HUDEP-2 (cell line): ENCODE data around the gene CLEC5A.
A peak's percentile ranks its signal among the peaks of the same experiment; 100 is the strongest.
"Not testable (repeated sequence)": the region's sequence is repeated elsewhere in the genome, so short reads cannot be mapped to it uniquely, and the experiment has no call there.

Experiments
- DNase-seq, 76 experiments: peaks; one replicate each; lab custom pipeline; 2025; ENCODE audit not compliant: unreplicated experiment in 76 of 76; lab: John Stamatoyannopoulos, UW

Gene CLEC5A

GRCh38 chr7:141946796-141947195 lies at the start of gene CLEC5A:
CLEC5A (minus strand) TSS chr7:141946974; CDS start chr7:141946292, 682 bp downstream.
- DNase-seq, result no peak

GRCh38 chr7:141993354-141993753 lies 46.6 kb upstream of the CLEC5A start:
- DNase-seq, result no peak

GRCh38 chr7:141992688-141993087 lies 45.9 kb upstream of the CLEC5A start:
- no peak for DNase-seq

GRCh38 chr7:141992156-141992555 lies 45.4 kb upstream of the CLEC5A start:
- no peak for DNase-seq

- no peak for DNase-seq
These were observed 44.4 kb upstream of the CLEC5A start for GRCh38 chr7:141991140-141991539.

GRCh38 chr7:141990011-141990725 lies 43.4 kb upstream of the CLEC5A start:
- no peak for DNase-seq

- not testable (repeated sequence) for DNase-seq
These were observed 41.0 kb upstream of the CLEC5A start for GRCh38 chr7:141987803-141988202.

- no peak for DNase-seq
These were observed 40.1 kb upstream of the CLEC5A start for GRCh38 chr7:141986923-141987322.

- DNase-seq, result not testable (repeated sequence)
These were observed 39.2 kb upstream of the CLEC5A start for GRCh38 chr7:141985926-141986325.

GRCh38 chr7:141979568-141979967 lies 32.8 kb upstream of the CLEC5A start:
- DNase-seq, result no peak

- no peak for DNase-seq
These were observed 31.6 kb upstream of the CLEC5A start for GRCh38 chr7:141978351-141978750.

GRCh38 chr7:141976524-141977245 lies 29.9 kb upstream of the CLEC5A start:
- DNase-seq, result no peak

GRCh38 chr7:141975806-141976523 lies 29.2 kb upstream of the CLEC5A start:
- DNase-seq, result peak in 48 of 76 experiments; percentile 1 to 61 (median 26)

- DNase-seq, result no peak
These were observed 28.1 kb upstream of the CLEC5A start for GRCh38 chr7:141974831-141975230.

- DNase-seq, result no peak
These were observed 26.9 kb upstream of the CLEC5A start, which contains the start of gene TAS2R38 for GRCh38 chr7:141973673-141974072. TAS2R38 (minus strand) TSS chr7:141973773; CDS start chr7:141973689, 84 bp downstream.

- DNase-seq, result no peak
These were observed 14.1 kb upstream of the CLEC5A start for GRCh38 chr7:141960687-141961422.

GRCh38 chr7:141956084-141956483 lies 9.3 kb upstream of the CLEC5A start:
- no peak for DNase-seq

GRCh38 chr7:141954334-141954733 lies 7.6 kb upstream of the CLEC5A start:
- DNase-seq, result no peak

GRCh38 chr7:141952461-141952860 lies 5.7 kb upstream of the CLEC5A start:
- DNase-seq, result no peak

GRCh38 chr7:141950806-141951205 lies 4.0 kb upstream of the CLEC5A start:
- DNase-seq, result no peak

GRCh38 chr7:141949911-141950310 lies 3.1 kb upstream of the CLEC5A start:
- DNase-seq, result no peak
